CD4-positive, alpha-beta T cell treated with Interleukin-21 for 1 hour (primary cell): ENCODE data around the gene ROBO1.

ENCODE experiments used
- DNase-seq: peaks from one replicate; pipeline ENCODE4 v3.0.0-alpha.2; 2020

Gene ROBO1

GRCh38 chr3:78645628-78646310 lies 1122.0 kb downstream of the ROBO1 start:
- DNase-seq = peak; percentile 6

- no peak for DNase-seq
Measured at GRCh38 chr3:78644847-78645246, 1123.0 kb downstream of the ROBO1 start.

- no peak for DNase-seq
Measured at GRCh38 chr3:78642226-78643035, 1125.4 kb downstream of the ROBO1 start.

- DNase-seq = no peak
Measured at GRCh38 chr3:78641703-78642102, 1126.1 kb downstream of the ROBO1 start.

- DNase-seq = no peak
Measured at GRCh38 chr3:78634316-78634715, 1133.5 kb downstream of the ROBO1 start.

- DNase-seq = no peak
Measured at GRCh38 chr3:78633626-78634025, 1134.2 kb downstream of the ROBO1 start.

- no peak for DNase-seq
Measured at GRCh38 chr3:78632925-78633553, 1134.8 kb downstream of the ROBO1 start.

- DNase-seq = no peak
Measured at GRCh38 chr3:78629544-78629943, 1138.3 kb downstream of the ROBO1 start.

- no peak for DNase-seq
Measured at GRCh38 chr3:78621061-78621716, 1146.6 kb downstream of the ROBO1 start.

GRCh38 chr3:78614486-78614885 lies 1153.3 kb downstream of the ROBO1 start:
- no peak for DNase-seq

GRCh38 chr3:78613421-78613879 lies 1154.3 kb downstream of the ROBO1 start:
- DNase-seq = no peak

- no peak for DNase-seq
Measured at GRCh38 chr3:78611278-78611677, 1156.5 kb downstream of the ROBO1 start.

GRCh38 chr3:78610462-78611125 lies 1157.2 kb downstream of the ROBO1 start:
- DNase-seq = no peak

GRCh38 chr3:78606756-78607155 lies 1161.0 kb downstream of the ROBO1 start:
- no peak for DNase-seq

- no peak for DNase-seq
Measured at GRCh38 chr3:78605178-78605577, 1162.6 kb downstream of the ROBO1 start.

- DNase-seq = no peak
Measured at GRCh38 chr3:78604341-78604740, 1163.5 kb downstream of the ROBO1 start.

GRCh38 chr3:78601249-78601648 lies 1166.5 kb downstream of the ROBO1 start:
- no peak for DNase-seq

- DNase-seq = no peak
Measured at GRCh38 chr3:78589778-78590177, 1178.0 kb downstream of the ROBO1 start.

GRCh38 chr3:78588906-78589621 lies 1178.7 kb downstream of the ROBO1 start:
- DNase-seq = no peak

- DNase-seq = no peak
Measured at GRCh38 chr3:78580681-78581080, 1187.1 kb downstream of the ROBO1 start.

GRCh38 chr3:78571486-78571885 lies 1196.3 kb downstream of the ROBO1 start:
- DNase-seq = no peak

GRCh38 chr3:78570496-78570895 lies 1197.3 kb downstream of the ROBO1 start:
- no peak for DNase-seq
